HG03060 (cell line): ENCODE measurements around the gene KLB.
"Not testable (repeated sequence)": the region's sequence is repeated elsewhere in the genome, so short reads cannot be mapped to it uniquely, and the experiment has no call there.

ENCODE experiments used
- ATAC-seq: cut with Tn5 transposase; IDR thresholded peaks from one replicate; pipeline ENCODE4 v1.9.1; 2021; ENCODE audit warnings: low read depth, moderate number of reproducible peaks; ENCODE audit not compliant: unreplicated experiment

KLB gene

DNA sequence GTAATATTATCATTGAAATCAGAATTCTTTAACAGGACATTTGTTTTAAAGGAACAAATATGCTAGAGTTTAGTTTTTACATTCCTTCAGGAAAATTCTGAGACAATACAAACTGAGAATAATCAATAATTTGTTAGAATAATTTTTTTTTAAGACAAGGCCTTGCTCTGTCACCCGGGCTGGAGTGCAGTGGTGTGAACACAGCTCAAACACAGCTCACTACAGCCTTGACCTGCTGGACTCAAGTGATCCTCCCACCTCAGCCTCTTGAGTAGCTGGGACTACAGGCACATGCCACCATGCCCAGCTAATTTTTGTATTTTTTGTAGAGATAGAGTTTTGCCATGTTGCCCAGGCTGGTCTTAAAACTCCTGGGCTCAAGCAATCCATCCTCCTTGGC is 18.6 kb downstream of the KLB start:
- ATAC-seq: not testable (repeated sequence)

DNA sequence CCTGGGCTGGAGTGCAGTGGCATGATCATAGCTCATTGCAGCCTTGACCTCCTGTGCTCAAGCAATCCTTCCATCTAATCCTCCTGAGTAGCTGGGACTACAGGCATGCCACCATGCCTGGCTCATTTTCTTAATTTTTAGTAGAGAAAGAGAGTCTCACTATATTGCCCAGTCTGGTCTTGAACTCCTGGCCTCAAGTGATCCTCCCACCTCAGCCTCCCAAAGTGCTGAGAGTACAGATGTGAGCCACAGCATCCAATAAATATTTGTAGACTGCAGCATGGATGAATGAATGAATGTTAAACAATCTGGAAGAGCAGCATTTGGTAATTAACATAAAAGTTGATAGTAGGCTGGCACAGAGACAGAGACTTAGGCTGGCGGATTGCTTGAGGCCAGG is 20.0 kb downstream of the KLB start:
- ATAC-seq: no peak

GRCh38 chr4:39427520-39428114 is 20.9 kb downstream of the KLB start:
- no peak for ATAC-seq

DNA sequence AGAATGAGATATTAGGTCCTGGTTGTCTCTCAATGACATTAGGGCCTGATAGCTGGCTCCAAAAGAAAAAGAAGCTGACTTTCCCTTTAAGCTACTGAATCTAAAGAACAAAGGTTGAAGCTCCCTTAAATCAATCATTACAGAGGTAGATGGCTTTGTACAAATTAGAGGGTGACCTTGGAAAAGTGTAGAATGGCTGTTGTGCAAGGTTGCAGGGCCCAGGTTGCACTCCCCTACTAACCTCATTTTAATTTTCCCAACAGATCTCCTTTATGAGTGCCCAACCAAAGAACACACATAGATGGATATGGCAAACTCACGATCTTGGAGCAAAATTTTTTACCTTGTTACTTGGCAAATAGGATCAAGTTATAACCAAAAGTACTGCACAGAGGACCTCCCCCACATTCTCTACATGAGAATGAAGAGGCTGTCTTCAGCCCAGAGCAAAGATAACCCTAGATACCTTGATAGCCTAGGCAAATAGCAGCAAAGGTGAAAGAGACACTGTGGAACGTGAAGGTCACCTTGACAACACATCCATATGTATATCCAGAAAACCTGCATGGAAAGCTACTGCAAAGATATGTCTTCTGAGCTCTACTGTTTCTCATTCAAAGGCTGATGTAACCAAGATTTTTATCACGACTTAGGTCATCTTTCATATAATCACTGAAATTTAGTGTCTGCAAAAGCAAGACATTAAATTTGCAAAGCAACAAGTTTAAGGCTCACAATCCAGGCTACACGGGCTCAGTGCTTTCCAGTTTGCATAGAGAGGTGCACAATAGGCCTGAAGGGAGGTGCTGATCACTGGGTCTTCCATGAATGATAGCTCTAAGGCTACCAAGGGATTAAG is 23.0 kb downstream of the KLB start:
- no peak for ATAC-seq

- ATAC-seq: no peak
Measured at GRCh38 chr4:39433878-39434492, 27.3 kb downstream of the KLB start.

DNA sequence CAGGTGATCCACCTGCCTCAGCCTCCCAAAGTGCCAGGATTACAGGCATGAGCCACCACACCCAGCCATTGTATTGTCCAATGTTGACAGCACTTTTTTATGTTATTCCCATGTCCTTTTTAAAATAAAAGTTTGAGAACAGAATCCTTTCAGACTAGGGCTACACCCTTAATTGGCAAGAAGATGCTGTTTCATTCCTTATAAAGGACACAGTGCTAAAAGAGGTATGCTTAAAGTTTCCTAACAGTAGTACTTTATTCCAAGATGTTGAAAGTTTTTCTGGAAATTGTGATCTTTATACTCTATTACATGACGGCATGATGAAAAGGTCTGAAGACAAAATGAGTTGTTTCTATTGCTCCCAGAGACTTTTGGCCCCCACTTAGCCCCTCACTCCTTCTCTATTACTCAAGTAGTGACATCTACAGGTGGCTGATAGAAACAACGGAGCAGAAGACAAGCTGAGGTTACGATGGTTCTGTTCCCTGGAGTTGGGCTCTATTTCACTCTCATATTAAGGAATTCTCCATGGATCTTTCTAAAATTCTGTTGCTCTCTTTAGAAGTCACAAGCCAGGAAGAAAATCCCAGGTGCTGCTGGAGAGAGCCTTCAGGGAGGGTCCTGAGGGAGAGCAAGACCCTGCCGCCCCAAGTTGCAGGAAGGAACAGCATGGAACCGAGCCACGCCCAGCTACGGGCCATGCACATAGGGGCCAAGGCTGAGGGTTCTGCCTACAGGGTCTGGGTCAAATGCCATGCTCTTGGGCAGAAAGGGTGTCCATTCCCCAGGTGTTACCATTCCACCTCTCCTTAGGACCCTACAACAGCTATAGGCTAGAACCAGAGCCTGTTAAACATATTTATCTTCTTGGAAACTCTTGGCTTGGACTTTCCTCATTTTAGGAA is 29.2 kb downstream of the KLB start:
- no peak for ATAC-seq

DNA sequence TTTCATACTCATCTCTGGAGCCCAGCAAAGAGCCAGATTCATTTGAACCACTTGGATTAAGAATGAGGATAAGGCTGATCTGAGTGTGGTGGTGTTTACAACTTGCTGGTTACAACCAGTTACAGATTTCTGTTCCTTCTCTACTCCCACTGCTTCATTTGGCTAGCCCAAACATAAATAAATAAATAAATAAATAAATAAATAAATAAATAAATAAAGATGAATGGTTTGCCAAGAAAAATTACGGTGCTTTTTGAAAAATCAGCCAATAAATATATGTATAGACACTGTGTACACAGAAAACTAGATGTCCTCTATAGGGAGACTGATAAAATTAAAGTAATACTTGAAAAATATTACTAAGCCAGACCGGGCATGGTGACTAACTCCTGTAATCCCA is 34.9 kb downstream of the KLB start:
- ATAC-seq: no peak

DNA sequence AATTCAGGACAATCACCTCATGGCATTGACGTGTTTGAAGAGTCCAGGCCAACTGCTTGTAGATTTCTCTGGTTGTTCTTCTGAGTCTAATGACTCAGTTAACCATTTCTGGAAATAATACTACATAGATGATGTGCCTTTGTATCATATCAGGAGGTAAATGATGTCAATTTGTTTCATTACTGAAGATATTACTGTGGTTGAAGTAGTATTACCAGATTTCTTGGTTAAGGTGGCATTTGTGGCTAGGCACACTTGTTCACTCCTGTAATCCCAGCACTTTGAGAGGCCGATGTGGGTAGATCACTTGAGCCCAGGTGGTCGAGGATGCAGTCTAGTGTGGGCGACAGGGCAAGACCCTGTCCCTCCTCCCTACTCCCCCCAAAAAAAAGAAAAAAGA is 36.3 kb downstream of the KLB start:
- no peak for ATAC-seq

DNA sequence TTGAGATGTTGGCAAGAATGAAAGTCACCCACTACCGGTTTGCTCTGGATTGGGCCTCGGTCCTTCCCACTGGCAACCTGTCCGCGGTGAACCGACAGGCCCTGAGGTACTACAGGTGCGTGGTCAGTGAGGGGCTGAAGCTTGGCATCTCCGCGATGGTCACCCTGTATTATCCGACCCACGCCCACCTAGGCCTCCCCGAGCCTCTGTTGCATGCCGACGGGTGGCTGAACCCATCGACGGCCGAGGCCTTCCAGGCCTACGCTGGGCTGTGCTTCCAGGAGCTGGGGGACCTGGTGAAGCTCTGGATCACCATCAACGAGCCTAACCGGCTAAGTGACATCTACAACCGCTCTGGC is 39.7 kb downstream of the KLB start:
- ATAC-seq: no peak

GRCh38 chr4:39446842-39447573 is 40.3 kb downstream of the KLB start:
- ATAC-seq: no peak

DNA sequence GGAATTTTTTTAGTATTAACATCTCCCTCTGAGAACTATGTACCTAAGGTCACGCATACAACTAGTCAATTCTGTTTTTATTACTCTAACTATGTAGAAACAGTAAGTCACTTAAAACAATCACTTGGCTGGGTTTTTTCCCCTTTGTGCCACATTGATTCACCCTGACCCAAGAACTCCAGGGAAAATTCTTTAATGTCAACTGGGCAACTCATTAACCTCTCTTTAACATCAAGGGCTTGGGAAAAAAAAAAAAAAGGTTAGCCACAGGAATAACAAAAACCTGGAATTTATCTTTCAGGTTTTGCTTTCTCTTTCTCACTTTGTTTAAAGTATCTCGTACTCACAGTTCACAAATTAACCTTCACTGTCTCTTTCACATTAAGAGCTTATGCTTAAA is 43.9 kb downstream of the KLB start:
- no peak for ATAC-seq

DNA sequence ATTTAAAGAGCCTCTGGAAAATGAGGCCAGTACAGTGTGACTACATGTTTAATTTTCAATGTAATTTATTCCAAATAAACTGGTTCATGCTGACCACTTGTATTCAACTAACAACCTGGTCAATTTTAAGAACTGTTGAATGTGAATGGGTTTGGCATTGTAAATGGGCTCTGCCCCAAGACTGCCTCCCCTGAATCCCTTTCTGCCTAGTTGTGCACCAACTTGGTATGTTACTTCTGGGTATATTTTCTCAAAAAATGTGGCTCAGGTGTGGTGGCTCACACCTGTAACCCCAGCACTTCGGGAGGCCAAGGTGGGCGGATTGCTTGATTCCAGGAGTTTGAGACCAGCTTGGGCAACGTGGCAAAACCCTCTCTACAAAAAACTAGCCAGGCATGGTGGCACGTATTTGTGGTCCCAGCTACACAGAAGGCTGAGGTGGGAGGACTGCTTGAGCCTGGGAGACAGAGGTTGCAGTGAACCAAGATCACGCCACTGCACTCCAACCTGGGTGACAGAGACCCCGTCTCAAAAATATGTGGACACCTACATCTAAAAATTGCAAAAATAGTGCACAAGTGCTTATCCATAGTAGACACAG is 44.8 kb downstream of the KLB start:
- ATAC-seq: no peak

GRCh38 chr4:39452153-39452859 is 45.6 kb downstream of the KLB start:
- ATAC-seq: no peak

DNA sequence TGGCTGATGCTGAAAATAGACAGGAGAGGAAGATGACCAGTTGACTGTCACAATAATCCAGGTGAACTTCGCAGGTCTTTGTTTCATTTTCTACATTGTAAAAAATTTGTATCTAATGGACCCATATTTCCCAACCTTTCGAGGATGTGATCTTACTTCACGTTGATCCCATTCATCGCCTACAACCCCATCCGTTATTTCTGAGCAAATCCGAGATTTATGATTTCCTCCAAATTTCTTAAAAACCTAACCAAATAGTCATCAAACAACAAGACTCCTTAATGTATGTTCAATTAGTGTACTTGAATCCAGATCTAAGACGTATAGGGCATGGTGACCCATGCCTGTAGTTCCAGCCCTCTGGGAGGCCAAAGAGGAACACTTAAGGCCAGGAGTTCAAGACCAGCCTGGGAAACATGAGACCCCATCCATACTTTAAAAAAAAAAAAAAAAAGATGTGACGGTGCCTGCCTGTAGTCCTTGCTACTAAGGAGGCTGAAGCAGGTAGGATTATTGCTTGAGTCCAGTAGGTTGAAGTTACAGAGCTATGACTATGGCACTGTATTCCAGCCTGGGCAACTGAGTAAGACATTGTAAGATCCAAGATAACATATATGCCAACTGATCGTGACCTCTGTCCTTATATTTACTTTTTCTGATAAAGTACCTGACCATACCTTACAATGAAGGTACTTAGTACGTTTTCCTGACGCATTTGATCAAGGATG is 46.3 kb downstream of the KLB start:
- ATAC-seq: no peak

GRCh38 chr4:39453738-39454137 is 47.0 kb downstream of the KLB start:
- no peak for ATAC-seq

DNA sequence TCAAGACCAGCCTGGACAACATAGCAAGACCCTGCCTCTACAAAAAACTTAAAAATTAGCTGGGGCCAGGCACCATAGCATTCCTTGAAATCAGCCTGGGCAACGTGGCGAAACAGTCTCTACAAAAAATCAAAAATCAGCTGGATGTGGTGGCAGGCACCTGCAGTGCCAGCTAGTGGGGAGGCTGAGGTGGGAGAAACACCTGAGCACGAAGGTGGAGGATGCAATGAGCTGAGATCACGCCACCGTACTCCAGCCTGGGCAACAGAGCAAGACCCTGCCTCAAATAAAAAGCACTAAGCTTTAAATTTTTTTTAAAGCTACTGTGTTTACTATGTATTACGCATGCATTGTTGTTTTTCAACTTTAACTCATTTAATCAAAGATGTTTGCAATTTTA is 48.8 kb downstream of the KLB start:
- no peak for ATAC-seq

GRCh38 chr4:39456946-39457763 is 50.4 kb downstream of the KLB start:
- ATAC-seq: no peak

- ATAC-seq: not testable (repeated sequence)
Measured at GRCh38 chr4:39458161-39458504, 51.4 kb downstream of the KLB start.
